Measurements from ENCODE around the gene AKAP1. TPM values are rescaled to one million over a fixed set of nuclear protein-coding genes. Genes with fewer than 3 reads are reported as not detected.

AKAP1 gene
- total and polyA plus RNA-seq, 2 experiments from 2014 or later = 8.6 to 10.7 TPM

DNA sequence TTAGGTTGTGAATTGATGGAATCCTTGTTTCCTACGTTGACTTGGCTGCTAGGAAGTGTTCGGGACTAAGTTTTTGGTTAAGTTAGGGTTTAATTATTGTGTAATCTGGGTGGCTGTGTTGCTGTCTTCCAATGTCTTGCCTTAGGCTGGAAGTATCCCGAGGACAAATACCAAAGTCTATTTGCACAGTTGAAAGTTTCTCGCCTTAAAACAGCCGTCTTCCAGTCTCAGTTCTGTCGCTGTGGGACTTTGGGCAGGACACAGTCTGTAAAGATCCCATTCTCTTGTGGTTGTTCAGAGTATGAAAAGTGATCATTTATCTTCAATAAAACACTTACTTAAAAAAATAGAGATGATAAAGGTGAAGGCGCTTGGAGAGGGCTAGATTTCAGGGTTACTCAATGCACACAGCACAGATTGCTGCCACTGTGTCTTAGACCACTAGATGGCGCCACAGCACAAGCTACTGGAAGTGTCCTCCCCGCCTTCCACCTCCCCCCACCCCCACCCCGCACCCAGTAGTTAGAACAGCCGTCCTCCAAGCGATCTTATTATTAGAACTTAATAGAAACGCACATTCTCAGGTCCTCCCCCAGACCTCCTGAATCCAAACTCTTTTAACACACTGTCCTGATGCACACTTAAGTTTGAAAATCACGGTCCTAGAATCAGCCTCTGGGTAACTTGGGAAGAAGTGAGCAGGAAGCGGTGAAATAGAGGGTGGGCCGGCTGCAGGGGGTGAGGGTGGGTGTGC, 45.8 kb downstream of the AKAP1 start:
- TF ChIP-seq EZH2 (IDR thresholded peaks at IDR 0.05; ENCODE audit: insufficient read depth, poor library complexity, severe bottlenecking) (no peak), EZH2phosphoT487 (IDR thresholded peaks at IDR 0.05; ENCODE audit: insufficient read depth, low read depth) (no peak)
- Histone ChIP-seq H3K27ac (no peak overlapping the region), H3K4me3 (peak overlapping the region; percentile 63), H4K20me1 (ENCODE audit: insufficient read depth) (no peaks in the 10 kb centered on the region), H3K9me3 (ENCODE audit: low read depth) (no peaks in the 10 kb centered on the region), H3K79me2 (ENCODE audit: insufficient read depth) (no peaks in the 10 kb centered on the region), H3K4me2 (ENCODE audit: unreplicated experiment) (peak overlapping the region; percentile 75), H3K36me3 (ENCODE audit: low read depth) (no peaks in the 10 kb centered on the region), H2AFZ (peak overlapping the region; percentile 41; the same call in 1 of the 2 replicates), H3F3A (ENCODE audit: insufficient read depth) (no peaks in the 10 kb centered on the region), H3K27me3 (replicated peaks; ENCODE audit: insufficient read depth) (no peaks in the 10 kb centered on the region; the same call in 1 of the 2 replicates), H3K9ac (no peak overlapping the region), H3K9me2 (ENCODE audit: insufficient read depth) (no peaks in the 10 kb centered on the region), H3K4me1 (ENCODE audit: insufficient read depth) (no peaks in the 10 kb centered on the region)
- peak; percentile 79 for DNase-seq
- in situ Hi-C loops (cut with MboI) = loop anchor here (10.0 kb wide), 2 partner anchors 614 to 694 kb away; partner anchors contain the start of gene CCDC182
- 23 to 25% methylated on average over 16 of the region's 16 CpGs for WGBS, 2 experiments (ENCODE audit: low coverage in 1 of 2, low lambda C conversion rate in 2 of 2, missing lambda C conversion rate in 2 of 2)

DNA sequence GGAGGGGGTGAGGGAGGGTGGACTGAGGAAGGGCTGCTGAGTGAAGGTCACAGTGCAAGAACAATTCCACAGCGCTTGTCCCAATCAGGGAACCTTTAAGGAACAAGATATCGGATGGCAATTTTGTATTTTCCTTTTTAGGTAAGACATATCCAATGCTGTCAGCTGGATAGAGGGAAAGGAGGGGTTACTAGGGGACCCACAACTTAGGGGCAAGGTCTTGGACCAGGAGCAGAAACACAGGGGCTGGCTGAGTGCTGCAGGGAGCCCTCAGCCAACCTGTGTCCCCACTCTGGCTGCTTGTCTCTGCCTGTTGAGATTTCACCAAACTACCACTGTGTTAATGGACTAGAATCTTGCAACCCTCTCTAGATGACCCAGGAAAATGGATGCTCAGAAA, 47.6 kb downstream of the AKAP1 start:
- WGBS, 2 experiments (ENCODE audit: low coverage in 1 of 2, low lambda C conversion rate in 2 of 2, missing lambda C conversion rate in 2 of 2) = 71 to 86% methylated on average over 1 to 2 of the region's 2 CpGs
- Histone ChIP-seq H3K27me3 (replicated peaks; ENCODE audit: insufficient read depth) (no peaks in the 10 kb centered on the region; the same call in 1 of the 2 replicates), H3K27ac (no peak overlapping the region), H3K9ac (no peak overlapping the region), H3K4me1 (ENCODE audit: insufficient read depth) (no peaks in the 10 kb centered on the region), H3K9me3 (ENCODE audit: low read depth) (no peaks in the 10 kb centered on the region), H3K4me2 (ENCODE audit: unreplicated experiment) (no peak overlapping the region), H3K9me2 (ENCODE audit: insufficient read depth) (no peaks in the 10 kb centered on the region), H3K36me3 (ENCODE audit: low read depth) (no peaks in the 10 kb centered on the region), H3K79me2 (ENCODE audit: insufficient read depth) (no peaks in the 10 kb centered on the region), H4K20me1 (ENCODE audit: insufficient read depth) (no peaks in the 10 kb centered on the region), H3F3A (ENCODE audit: insufficient read depth) (no peaks in the 10 kb centered on the region), H3K4me3 (no peak overlapping the region), H2AFZ (no peak overlapping the region)
- no peak for DNase-seq
- in situ Hi-C loops (cut with MboI) = loop anchor here (10.0 kb wide), 2 partner anchors 612 to 692 kb away; partner anchors contain the start of gene CCDC182
- no peak for TF ChIP-seq EZH2 (IDR thresholded peaks at IDR 0.05; ENCODE audit: insufficient read depth, poor library complexity, severe bottlenecking)
- TF ChIP-seq EZH2phosphoT487 (IDR thresholded peaks at IDR 0.05; ENCODE audit: insufficient read depth, low read depth) = no peak

DNA sequence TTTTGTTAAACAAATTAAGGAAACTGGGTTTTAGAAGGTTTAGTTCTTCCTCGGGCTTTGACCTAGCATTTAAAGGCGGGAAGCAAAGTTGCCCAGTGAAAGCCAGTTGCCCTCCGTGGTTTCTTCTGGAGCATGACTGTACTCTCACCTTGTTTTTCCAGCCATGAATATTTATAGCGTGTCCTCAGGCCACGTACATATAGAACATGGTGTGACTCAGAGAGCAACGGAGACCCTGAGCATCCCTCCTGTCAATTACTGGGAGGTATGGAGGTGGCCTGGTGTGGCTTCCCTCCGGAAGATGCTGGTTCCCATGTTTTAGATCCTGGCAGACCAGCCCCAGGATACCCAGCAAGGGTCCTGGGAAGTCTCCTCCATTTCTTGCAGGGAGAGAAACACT, 48.4 kb downstream of the AKAP1 start:
- Histone ChIP-seq H3F3A (ENCODE audit: insufficient read depth) (no peaks in the 10 kb centered on the region), H3K4me2 (ENCODE audit: unreplicated experiment) (no peak overlapping the region), H2AFZ (no peak overlapping the region), H4K20me1 (ENCODE audit: insufficient read depth) (no peaks in the 10 kb centered on the region), H3K9me2 (ENCODE audit: insufficient read depth) (no peaks in the 10 kb centered on the region), H3K27me3 (replicated peaks; ENCODE audit: insufficient read depth) (no peaks in the 10 kb centered on the region; the same call in 1 of the 2 replicates), H3K4me1 (ENCODE audit: insufficient read depth) (no peaks in the 10 kb centered on the region), H3K36me3 (ENCODE audit: low read depth) (no peaks in the 10 kb centered on the region), H3K79me2 (ENCODE audit: insufficient read depth) (no peaks in the 10 kb centered on the region), H3K27ac (no peak overlapping the region), H3K4me3 (no peak overlapping the region), H3K9ac (no peak overlapping the region), H3K9me3 (ENCODE audit: low read depth) (no peaks in the 10 kb centered on the region)
- 74 to 77% methylated on average over 7 of the region's 7 CpGs for WGBS, 2 experiments (ENCODE audit: low coverage in 1 of 2, low lambda C conversion rate in 2 of 2, missing lambda C conversion rate in 2 of 2)
- DNase-seq = no peak
- in situ Hi-C loops (cut with MboI) = loop anchor here (10.0 kb wide), 2 partner anchors 611 to 691 kb away; partner anchors contain the start of gene CCDC182
- TF ChIP-seq EZH2 (IDR thresholded peaks at IDR 0.05; ENCODE audit: insufficient read depth, poor library complexity, severe bottlenecking) = no peak
- TF ChIP-seq EZH2phosphoT487 (IDR thresholded peaks at IDR 0.05; ENCODE audit: insufficient read depth, low read depth) = no peak

DNA sequence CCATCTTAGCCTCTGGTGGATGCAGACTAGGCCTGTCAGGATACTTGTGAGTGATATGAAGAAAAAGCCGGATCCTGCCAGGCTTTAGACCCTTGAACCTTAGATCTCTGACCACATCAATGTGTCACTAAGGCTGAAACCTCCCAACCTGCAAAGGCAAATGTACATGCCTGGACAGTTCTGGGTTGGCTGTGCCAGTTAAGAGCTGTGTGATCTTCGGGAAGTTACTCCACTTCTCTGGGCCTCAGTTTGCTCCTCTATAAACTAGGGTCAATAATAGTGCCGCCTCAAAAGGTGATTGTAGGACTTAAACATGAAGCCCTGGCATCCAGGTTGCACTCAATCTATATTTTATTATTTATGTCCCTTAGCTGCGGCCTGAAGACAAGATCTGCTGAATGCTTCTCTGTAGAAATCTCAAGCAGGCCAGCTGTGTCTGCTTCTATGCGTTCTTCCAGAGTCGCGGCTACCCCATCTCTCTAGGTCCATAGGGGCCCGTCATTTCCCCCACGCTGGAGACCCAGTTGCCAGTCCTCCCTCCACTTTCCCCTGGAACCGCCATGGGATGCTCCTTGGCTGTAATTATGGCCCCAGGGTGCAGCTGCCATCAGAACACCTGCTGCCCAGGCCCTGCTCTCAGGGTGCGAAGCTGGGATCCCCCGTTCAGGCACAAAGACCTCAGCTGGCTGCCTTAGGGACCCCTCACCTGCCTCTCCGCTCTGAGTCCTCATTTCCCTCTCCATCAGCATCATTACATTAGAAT, 50.2 kb downstream of the AKAP1 start:
- in situ Hi-C loops (cut with MboI) = loop anchor here (10.0 kb wide), 2 partner anchors 610 to 690 kb away; partner anchors contain the start of gene CCDC182
- no peaks in the 10 kb centered on the region for H3K9me2 ChIP-seq (ENCODE audit: insufficient read depth)
- DNase-seq = no peak
- H3K27me3 ChIP-seq (replicated peaks; ENCODE audit: insufficient read depth) = no peaks in the 10 kb centered on the region; the same call in 1 of the 2 replicates
- H3K9ac ChIP-seq = no peak overlapping the region
- H4K20me1 ChIP-seq (ENCODE audit: insufficient read depth) = no peaks in the 10 kb centered on the region
- H3K27ac ChIP-seq = no peak overlapping the region
- H3K4me3 ChIP-seq = no peak overlapping the region
- no peaks in the 10 kb centered on the region for H3K79me2 ChIP-seq (ENCODE audit: insufficient read depth)
- no peaks in the 10 kb centered on the region for H3K9me3 ChIP-seq (ENCODE audit: low read depth)
- TF ChIP-seq EZH2 (IDR thresholded peaks at IDR 0.05; ENCODE audit: insufficient read depth, poor library complexity, severe bottlenecking) = no peak
- TF ChIP-seq EZH2phosphoT487 (IDR thresholded peaks at IDR 0.05; ENCODE audit: insufficient read depth, low read depth) = no peak
- H3K36me3 ChIP-seq (ENCODE audit: low read depth) = no peaks in the 10 kb centered on the region
- H2AFZ ChIP-seq = no peak overlapping the region
- H3F3A ChIP-seq (ENCODE audit: insufficient read depth) = no peaks in the 10 kb centered on the region
- 88 to 89% methylated on average over 13 of the region's 13 CpGs for WGBS, 2 experiments (ENCODE audit: low coverage in 1 of 2, low lambda C conversion rate in 2 of 2, missing lambda C conversion rate in 2 of 2)
- H3K4me2 ChIP-seq (ENCODE audit: unreplicated experiment) = no peak overlapping the region
- H3K4me1 ChIP-seq (ENCODE audit: insufficient read depth) = no peaks in the 10 kb centered on the region
